ENCODE measurements around the gene SLC44A5. TPM values are rescaled to one million over a fixed set of nuclear protein-coding genes. Genes with fewer than 3 reads are reported as not detected.
"Not testable (repeated sequence)": the region's sequence is repeated elsewhere in the genome, so short reads cannot be mapped to it uniquely, and the experiment has no call there.

Gene SLC44A5
- total and polyA plus RNA-seq, 2 donors, result 0.05 to 1.5 TPM

- no peak overlapping the region for H3K4me3 ChIP-seq (ENCODE audit: low read length in 2 of 2)
- H3K36me3 ChIP-seq (ENCODE audit: control insufficient read depth in 2 of 2, insufficient read depth in 2 of 2, low read length in 1 of 2), result no peaks in the 10 kb centered on the region
- no peak for DNase-seq (ENCODE audit: low read depth in 6 of 9, low spot score in 9 of 9)
- no peak overlapping the region for H3K27ac ChIP-seq (ENCODE audit: low read depth in 1 of 2, low read length in 1 of 2)
- peaks cover 0 to 6% of the 10 kb centered on the region in 2 donors for H3K9me3 ChIP-seq (ENCODE audit: control insufficient read depth in 2 of 2, insufficient read depth in 1 of 2, low read length in 1 of 2)
- no peaks in the 10 kb centered on the region for H3K27me3 ChIP-seq (ENCODE audit: control insufficient read depth in 2 of 2, insufficient read depth in 1 of 2, low read length in 1 of 2)
- WGBS, result 86% methylated on average over 1 of the region's 1 CpG
- H3K4me1 ChIP-seq (ENCODE audit: control insufficient read depth in 2 of 2, insufficient read depth in 2 of 2, low read length in 2 of 2), result no peaks in the 10 kb centered on the region
Observed at GRCh38 chr1:75400716-75401115, 210.2 kb downstream of the SLC44A5 start.

GRCh38 chr1:75396745-75397144 is 214.2 kb downstream of the SLC44A5 start:
- DNase-seq (ENCODE audit: low read depth in 6 of 9, low spot score in 9 of 9), result no peak
- H3K4me3 ChIP-seq (ENCODE audit: low read length in 2 of 2), result no peak overlapping the region
- H3K27me3 ChIP-seq (ENCODE audit: control insufficient read depth in 2 of 2, insufficient read depth in 1 of 2, low read length in 1 of 2), result no peaks in the 10 kb centered on the region
- no peak overlapping the region for H3K27ac ChIP-seq (ENCODE audit: low read depth in 1 of 2, low read length in 1 of 2)
- WGBS, result 90% methylated on average over 1 of the region's 1 CpG
- no peaks in the 10 kb centered on the region for H3K9me3 ChIP-seq (ENCODE audit: control insufficient read depth in 2 of 2, insufficient read depth in 1 of 2, low read length in 1 of 2)
- H3K36me3 ChIP-seq (ENCODE audit: control insufficient read depth in 2 of 2, insufficient read depth in 2 of 2, low read length in 1 of 2), result no peaks in the 10 kb centered on the region
- H3K4me1 ChIP-seq (ENCODE audit: control insufficient read depth in 2 of 2, insufficient read depth in 2 of 2, low read length in 2 of 2), result no peaks in the 10 kb centered on the region

- H3K4me1 ChIP-seq (ENCODE audit: control insufficient read depth in 2 of 2, insufficient read depth in 2 of 2, low read length in 2 of 2), result no peaks in the 10 kb centered on the region
- no peaks in the 10 kb centered on the region for H3K36me3 ChIP-seq (ENCODE audit: control insufficient read depth in 2 of 2, insufficient read depth in 2 of 2, low read length in 1 of 2)
- no peak for DNase-seq (ENCODE audit: low read depth in 6 of 9, low spot score in 9 of 9)
- no peaks in the 10 kb centered on the region for H3K27me3 ChIP-seq (ENCODE audit: control insufficient read depth in 2 of 2, insufficient read depth in 1 of 2, low read length in 1 of 2)
- no peak overlapping the region for H3K27ac ChIP-seq (ENCODE audit: low read depth in 1 of 2, low read length in 1 of 2)
- H3K4me3 ChIP-seq (ENCODE audit: low read length in 2 of 2), result no peak overlapping the region
- no peaks in the 10 kb centered on the region for H3K9me3 ChIP-seq (ENCODE audit: control insufficient read depth in 2 of 2, insufficient read depth in 1 of 2, low read length in 1 of 2)
- WGBS, result 97% methylated on average over 1 of the region's 1 CpG
Observed at GRCh38 chr1:75396260-75396659, 214.7 kb downstream of the SLC44A5 start.

GRCh38 chr1:75394386-75395139 is 216.4 kb downstream of the SLC44A5 start:
- Histone ChIP-seq H3K4me1 (ENCODE audit: control insufficient read depth in 2 of 2, insufficient read depth in 2 of 2, low read length in 2 of 2) (no peaks in the 10 kb centered on the region), H3K36me3 (ENCODE audit: control insufficient read depth in 2 of 2, insufficient read depth in 2 of 2, low read length in 1 of 2) (no peaks in the 10 kb centered on the region), H3K27ac (ENCODE audit: low read depth in 1 of 2, low read length in 1 of 2) (no peak overlapping the region), H3K9me3 (ENCODE audit: control insufficient read depth in 2 of 2, insufficient read depth in 1 of 2, low read length in 1 of 2) (no peaks in the 10 kb centered on the region), H3K27me3 (ENCODE audit: control insufficient read depth in 2 of 2, insufficient read depth in 1 of 2, low read length in 1 of 2) (no peaks in the 10 kb centered on the region), H3K4me3 (ENCODE audit: low read length in 2 of 2) (no peak overlapping the region)
- DNase-seq (ENCODE audit: low read depth in 6 of 9, low spot score in 9 of 9), result no peak
- 71% methylated on average over 3 of the region's 3 CpGs for WGBS

- H3K4me1 ChIP-seq (ENCODE audit: control insufficient read depth in 2 of 2, insufficient read depth in 2 of 2, low read length in 2 of 2), result no peaks in the 10 kb centered on the region
- WGBS, result 72% methylated on average over 1 of the region's 1 CpG
- H3K27me3 ChIP-seq (ENCODE audit: control insufficient read depth in 2 of 2, insufficient read depth in 1 of 2, low read length in 1 of 2), result no peaks in the 10 kb centered on the region
- H3K4me3 ChIP-seq (ENCODE audit: low read length in 2 of 2), result no peak overlapping the region
- DNase-seq (ENCODE audit: low read depth in 6 of 9, low spot score in 9 of 9), result no peak
- H3K9me3 ChIP-seq (ENCODE audit: control insufficient read depth in 2 of 2, insufficient read depth in 1 of 2, low read length in 1 of 2), result no peaks in the 10 kb centered on the region
- H3K27ac ChIP-seq (ENCODE audit: low read depth in 1 of 2, low read length in 1 of 2), result no peak overlapping the region
- no peaks in the 10 kb centered on the region for H3K36me3 ChIP-seq (ENCODE audit: control insufficient read depth in 2 of 2, insufficient read depth in 2 of 2, low read length in 1 of 2)
Observed at GRCh38 chr1:75392278-75392677, 218.6 kb downstream of the SLC44A5 start.

GRCh38 chr1:75375476-75376447 is 235.2 kb downstream of the SLC44A5 start:
- 83% methylated on average over 21 of the region's 25 CpGs for WGBS
- not testable (repeated sequence) for H3K27ac ChIP-seq (ENCODE audit: low read depth in 1 of 2, low read length in 1 of 2); H3K27me3 ChIP-seq (ENCODE audit: control insufficient read depth in 2 of 2, insufficient read depth in 1 of 2, low read length in 1 of 2); H3K4me1 ChIP-seq (ENCODE audit: control insufficient read depth in 2 of 2, insufficient read depth in 2 of 2, low read length in 2 of 2); H3K9me3 ChIP-seq (ENCODE audit: control insufficient read depth in 2 of 2, insufficient read depth in 1 of 2, low read length in 1 of 2); DNase-seq (ENCODE audit: low read depth in 6 of 9, low spot score in 9 of 9); H3K36me3 ChIP-seq (ENCODE audit: control insufficient read depth in 2 of 2, insufficient read depth in 2 of 2, low read length in 1 of 2); H3K4me3 ChIP-seq (ENCODE audit: low read length in 2 of 2)

- Histone ChIP-seq H3K27ac (ENCODE audit: low read depth in 1 of 2, low read length in 1 of 2) (no peak overlapping the region), H3K4me1 (ENCODE audit: control insufficient read depth in 2 of 2, insufficient read depth in 2 of 2, low read length in 2 of 2) (no peaks in the 10 kb centered on the region), H3K9me3 (ENCODE audit: control insufficient read depth in 2 of 2, insufficient read depth in 1 of 2, low read length in 1 of 2) (peaks cover 0 to 11% of the 10 kb centered on the region in 2 donors), H3K27me3 (ENCODE audit: control insufficient read depth in 2 of 2, insufficient read depth in 1 of 2, low read length in 1 of 2) (no peaks in the 10 kb centered on the region), H3K36me3 (ENCODE audit: control insufficient read depth in 2 of 2, insufficient read depth in 2 of 2, low read length in 1 of 2) (no peaks in the 10 kb centered on the region), H3K4me3 (ENCODE audit: low read length in 2 of 2) (no peak overlapping the region)
- DNase-seq (ENCODE audit: low read depth in 6 of 9, low spot score in 9 of 9), result no peak
- 87% methylated on average over 5 of the region's 5 CpGs for WGBS
Observed at GRCh38 chr1:75373542-75374159, 237.3 kb downstream of the SLC44A5 start.

- Histone ChIP-seq H3K36me3 (ENCODE audit: control insufficient read depth in 2 of 2, insufficient read depth in 2 of 2, low read length in 1 of 2) (no peaks in the 10 kb centered on the region), H3K4me1 (ENCODE audit: control insufficient read depth in 2 of 2, insufficient read depth in 2 of 2, low read length in 2 of 2) (no peaks in the 10 kb centered on the region), H3K9me3 (ENCODE audit: control insufficient read depth in 2 of 2, insufficient read depth in 1 of 2, low read length in 1 of 2) (peaks cover 0 to 10% of the 10 kb centered on the region in 2 donors), H3K4me3 (ENCODE audit: low read length in 2 of 2) (no peak overlapping the region), H3K27ac (ENCODE audit: low read depth in 1 of 2, low read length in 1 of 2) (no peak overlapping the region), H3K27me3 (ENCODE audit: control insufficient read depth in 2 of 2, insufficient read depth in 1 of 2, low read length in 1 of 2) (no peaks in the 10 kb centered on the region)
- 91% methylated on average over 1 of the region's 1 CpG for WGBS
- no peak for DNase-seq (ENCODE audit: low read depth in 6 of 9, low spot score in 9 of 9)
Observed at GRCh38 chr1:75366595-75366994, 244.3 kb downstream of the SLC44A5 start.

GRCh38 chr1:75361260-75361659 is 249.7 kb downstream of the SLC44A5 start:
- no peaks in the 10 kb centered on the region for H3K27me3 ChIP-seq (ENCODE audit: control insufficient read depth in 2 of 2, insufficient read depth in 1 of 2, low read length in 1 of 2)
- no peaks in the 10 kb centered on the region for H3K9me3 ChIP-seq (ENCODE audit: control insufficient read depth in 2 of 2, insufficient read depth in 1 of 2, low read length in 1 of 2)
- no peak overlapping the region for H3K4me3 ChIP-seq (ENCODE audit: low read length in 2 of 2)
- 89% methylated on average over 2 of the region's 2 CpGs for WGBS
- H3K36me3 ChIP-seq (ENCODE audit: control insufficient read depth in 2 of 2, insufficient read depth in 2 of 2, low read length in 1 of 2), result no peaks in the 10 kb centered on the region
- H3K4me1 ChIP-seq (ENCODE audit: control insufficient read depth in 2 of 2, insufficient read depth in 2 of 2, low read length in 2 of 2), result no peaks in the 10 kb centered on the region
- no peak for DNase-seq (ENCODE audit: low read depth in 6 of 9, low spot score in 9 of 9)
- no peak overlapping the region for H3K27ac ChIP-seq (ENCODE audit: low read depth in 1 of 2, low read length in 1 of 2)

All from thymus (tissue), 11 donors.